HepG2 (cell line): ENCODE results near the gene LIMK2. TPM values are rescaled to one million over a fixed set of nuclear protein-coding genes. Genes with fewer than 3 reads are reported as not detected.

Experiments used
- ARNTL ChIP-seq: sonication (generic); formaldehyde crosslinking; IDR thresholded peaks from 2 replicates; pipeline ENCODE4 v1.4.0; 2020; ENCODE audit warnings: mild to moderate bottlenecking, missing genetic modification reagents
- DNMT1 ChIP-seq: sonication (generic); formaldehyde crosslinking; IDR thresholded peaks from 2 replicates; pipeline ENCODE4 v1.5.1; 2020; ENCODE audit warnings: mild to moderate bottlenecking, missing genetic modification reagents
- FOXA3 ChIP-seq: IDR thresholded peaks from 2 replicates; pipeline ENCODE4 v1.6.1; 2016; ENCODE audit warnings: missing genetic modification reagents, missing compliant biosample characterization
- HOXA5 ChIP-seq: sonication (generic); formaldehyde crosslinking; IDR thresholded peaks from 2 replicates; pipeline ENCODE4 v1.4.0; 2020; ENCODE audit warnings: missing genetic modification reagents
- KMT2B ChIP-seq: IDR thresholded peaks from 2 replicates; pipeline ENCODE4 v1.6.1; 2016; ENCODE audit warnings: missing genetic modification reagents, missing compliant biosample characterization
- MATR3 ChIP-seq: sonication (generic); formaldehyde crosslinking; IDR thresholded peaks from 2 replicates; pipeline ENCODE4 v1.4.0; 2020; ENCODE audit warnings: missing genetic modification reagents
- NR3C1 ChIP-seq: sonication (generic); formaldehyde crosslinking; IDR thresholded peaks from 2 replicates; pipeline ENCODE4 v1.4.0; 2020; ENCODE audit warnings: missing genetic modification reagents
- PAWR ChIP-seq: sonication (generic); formaldehyde crosslinking; IDR thresholded peaks from 2 replicates; pipeline ENCODE4 v1.4.0; 2020; ENCODE audit warnings: missing genetic modification reagents, mild to moderate bottlenecking, borderline replicate concordance
- SCMH1 ChIP-seq: sonication (generic); formaldehyde crosslinking; IDR thresholded peaks from 2 replicates; pipeline ENCODE4 v1.9.0; 2021; ENCODE audit warnings: missing genetic modification reagents, mild to moderate bottlenecking, borderline replicate concordance
- SMARCC2 ChIP-seq: fragments of 450-650 bp; IDR thresholded peaks from 2 replicates; pipeline ENCODE4 v1.6.1; 2017; ENCODE audit warnings: antibody characterized with exemption, mild to moderate bottlenecking
- SPEN ChIP-seq: sonication (generic); formaldehyde crosslinking; IDR thresholded peaks from 2 replicates; pipeline ENCODE4 v1.5.1; 2020; ENCODE audit warnings: low read depth, mild to moderate bottlenecking, missing genetic modification reagents
- SSRP1 ChIP-seq: IDR thresholded peaks from 2 replicates; pipeline ENCODE4 v1.6.1; 2016; ENCODE audit warnings: control low read depth
- ZFP90 ChIP-seq: sonication (generic); formaldehyde crosslinking; IDR thresholded peaks from 2 replicates; pipeline ENCODE4 v1.8.0; 2022; ENCODE audit warnings: missing genetic modification reagents, mild to moderate bottlenecking, inconsistent platforms, borderline replicate concordance
- ZNF180 ChIP-seq: sonication (generic); formaldehyde crosslinking; IDR thresholded peaks from 2 replicates; pipeline ENCODE4 v1.4.0; 2020; ENCODE audit warnings: low read depth, missing genetic modification reagents, borderline replicate concordance
- ZNF20 ChIP-seq: sonication (generic); formaldehyde crosslinking; IDR thresholded peaks from 2 replicates; pipeline ENCODE4 v1.4.0; 2020; ENCODE audit warnings: mild to moderate bottlenecking, moderate library complexity, missing genetic modification reagents
- ZNF543 ChIP-seq: sonication (generic); formaldehyde crosslinking; IDR thresholded peaks from 2 replicates; pipeline ENCODE4 v1.4.0; 2020; ENCODE audit warnings: mild to moderate bottlenecking, missing genetic modification reagents
- ZNF552 ChIP-seq: sonication (generic); formaldehyde crosslinking; IDR thresholded peaks from 2 replicates; pipeline ENCODE4 v1.9.0; 2022; ENCODE audit warnings: missing genetic modification reagents, mild to moderate bottlenecking, borderline replicate concordance
- ZNF792 ChIP-seq: IDR thresholded peaks from 2 replicates; pipeline ENCODE4 v1.6.1; 2016
- ZSCAN21 ChIP-seq: sonication (generic); formaldehyde crosslinking; IDR thresholded peaks from 2 replicates; pipeline ENCODE4 v1.8.0; 2022; ENCODE audit warnings: mild to moderate bottlenecking, missing genetic modification reagents, moderate library complexity, borderline replicate concordance
- ZSCAN25 ChIP-seq: sonication (generic); formaldehyde crosslinking; IDR thresholded peaks from 2 replicates; pipeline ENCODE4 v1.8.0; 2022; ENCODE audit warnings: mild to moderate bottlenecking, missing genetic modification reagents
- ZZZ3 ChIP-seq: sonication (generic); formaldehyde crosslinking; IDR thresholded peaks from 2 replicates; pipeline ENCODE4 v1.4.0; 2020; ENCODE audit warnings: missing genetic modification reagents, mild to moderate bottlenecking, borderline replicate concordance
- polyA plus RNA-seq, 8 experiments: library from polyadenylated mRNA; depleted of rRNA in 3 of 8; stranded (reverse) in 7 of 8; unstranded in 1 of 8; fragments of >200 nt; fragmentation: Illumina TruSeq in 4 of 8; extraction: Trizol in 4 of 8; gene quantifications; 2 replicates each; pipeline versions ENCODE4 v1.2.1 to v1.2.3, GENCODE V29; 2011 to 2016; ENCODE audit warnings: low read depth in 4 of 8, missing spikeins in 1 of 8, mixed read lengths in 1 of 8; ENCODE audit not compliant: insufficient read depth in 1 of 8
- total RNA-seq, 5 experiments: library from RNA; depleted of rRNA; stranded (reverse); fragments of >200 nt; fragmentation: Illumina TruSeq; extraction: Trizol; gene quantifications; 2 replicates each; pipeline ENCODE4 v1.2.3, GENCODE V29; 2016; ENCODE audit warnings: low read depth in 1 of 5
- TF ChIP-seq, protein P1 (sequence below): sonication (generic); formaldehyde crosslinking; IDR thresholded peaks from 2 replicates; pipeline ENCODE4 v1.4.0; 2020; ENCODE audit warnings: missing genetic modification reagents
- TF ChIP-seq, protein P2 (sequence below): sonication (generic); formaldehyde crosslinking; IDR thresholded peaks from 2 replicates; pipeline ENCODE4 v1.4.0; 2020; ENCODE audit warnings: missing genetic modification reagents
- TF ChIP-seq, protein P3 (sequence below): sonication (generic); formaldehyde crosslinking; IDR thresholded peaks from 2 replicates; pipeline ENCODE4 v1.8.1; 2023; ENCODE audit warnings: mild to moderate bottlenecking, missing genetic modification reagents, borderline replicate concordance
- TF ChIP-seq, protein P4 (sequence below): sonication (generic); formaldehyde crosslinking; IDR thresholded peaks from 2 replicates; pipeline ENCODE4 v1.4.0; 2020; ENCODE audit warnings: missing genetic modification reagents; ENCODE audit errors: not compliant biosample characterization
- TF ChIP-seq, protein P5 (sequence below): sonication (generic); formaldehyde crosslinking; IDR thresholded peaks from 2 replicates; pipeline ENCODE4 v1.5.1; 2020; ENCODE audit warnings: mild to moderate bottlenecking, missing genetic modification reagents, moderate library complexity

LIMK2 gene
- total and polyA plus RNA-seq, 2 of the 13 experiments (the other 11 are each of a cell fraction or from before 2014, with no cell fraction given), result 20.9 to 29.8 TPM

DNA sequence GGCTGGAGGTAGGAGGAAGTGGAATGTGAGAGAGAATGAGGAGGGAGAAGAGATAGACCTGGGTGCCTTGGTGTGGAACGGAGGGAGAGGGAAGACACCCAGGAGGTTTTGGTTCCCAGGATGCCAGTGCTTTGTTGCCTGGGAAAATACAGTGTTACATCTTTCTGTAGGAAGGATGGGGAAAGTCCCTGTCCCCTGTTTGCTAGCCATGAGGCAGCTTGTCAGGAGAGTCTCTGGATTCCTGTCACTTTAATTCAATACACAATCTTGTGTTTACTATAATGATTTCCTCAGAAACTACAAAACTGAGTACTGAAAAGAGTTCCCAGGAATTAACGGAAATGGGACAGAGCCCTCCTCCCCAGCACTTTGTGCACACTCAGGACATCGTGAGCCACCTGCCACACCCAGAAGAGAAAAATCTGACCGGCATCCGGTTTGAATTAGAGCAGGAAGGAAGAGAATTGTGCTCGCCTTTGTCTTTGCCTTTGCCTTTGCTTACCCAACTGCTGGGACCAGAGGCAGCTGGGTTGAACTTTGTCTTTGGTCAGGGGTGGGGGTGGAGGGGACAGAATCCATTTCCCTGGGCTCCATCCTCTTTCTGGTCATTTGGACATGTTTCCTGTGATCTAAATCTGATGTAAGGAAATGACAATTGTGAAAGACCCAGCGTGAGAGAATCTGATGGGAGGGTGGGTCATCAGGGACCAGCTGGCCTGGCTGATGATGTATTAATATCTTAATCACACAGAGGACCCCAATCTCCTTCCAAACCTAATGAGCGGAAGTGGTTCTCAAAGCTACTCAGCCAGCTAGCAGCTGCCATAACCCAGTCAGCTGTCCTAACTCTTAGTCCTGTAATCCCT, 1.3 kb upstream of the LIMK2 start (continued):
- TF ChIP-seq, protein P1, sequence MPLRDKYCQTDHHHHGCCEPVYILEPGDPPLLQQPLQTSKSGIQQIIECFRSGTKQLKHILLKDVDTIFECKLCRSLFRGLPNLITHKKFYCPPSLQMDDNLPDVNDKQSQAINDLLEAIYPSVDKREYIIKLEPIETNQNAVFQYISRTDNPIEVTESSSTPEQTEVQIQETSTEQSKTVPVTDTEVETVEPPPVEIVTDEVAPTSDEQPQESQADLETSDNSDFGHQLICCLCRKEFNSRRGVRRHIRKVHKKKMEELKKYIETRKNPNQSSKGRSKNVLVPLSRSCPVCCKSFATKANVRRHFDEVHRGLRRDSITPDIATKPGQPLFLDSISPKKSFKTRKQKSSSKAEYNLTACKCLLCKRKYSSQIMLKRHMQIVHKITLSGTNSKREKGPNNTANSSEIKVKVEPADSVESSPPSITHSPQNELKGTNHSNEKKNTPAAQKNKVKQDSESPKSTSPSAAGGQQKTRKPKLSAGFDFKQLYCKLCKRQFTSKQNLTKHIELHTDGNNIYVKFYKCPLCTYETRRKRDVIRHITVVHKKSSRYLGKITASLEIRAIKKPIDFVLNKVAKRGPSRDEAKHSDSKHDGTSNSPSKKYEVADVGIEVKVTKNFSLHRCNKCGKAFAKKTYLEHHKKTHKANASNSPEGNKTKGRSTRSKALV (CRISPR knock-in tag), result peak; percentile 48; the same call in 1 of the 2 replicates
- TF ChIP-seq ZNF20 (CRISPR knock-in tag) (no peak), HOXA5 (CRISPR knock-in tag) (peak; percentile 21; the same call in 1 of the 2 replicates), NR3C1 (CRISPR knock-in tag) (no peak), PAWR (no peak), SMARCC2 (no peak), ZSCAN21 (no peak), ZZZ3 (CRISPR knock-in tag) (no peak), SPEN (no peak; the same call in 1 of the 2 replicates), KMT2B (CRISPR knock-in tag) (peak; percentile 8; the same call in 1 of the 2 replicates), ZFP90 (CRISPR knock-in tag) (no peak), SCMH1 (CRISPR knock-in tag) (no peak), MATR3 (CRISPR knock-in tag) (no peak), ZNF180 (CRISPR knock-in tag) (no peak), ZSCAN25 (CRISPR knock-in tag) (no peak), SSRP1 (CRISPR knock-in tag) (no peak), ZNF792 (no peak), ARNTL (peak; percentile 63; the same call in 1 of the 2 replicates), FOXA3 (CRISPR knock-in tag) (peak; percentile 54), ZNF552 (no peak), ZNF543 (CRISPR knock-in tag) (no peak), DNMT1 (CRISPR knock-in tag) (no peak)
- TF ChIP-seq, protein P2, sequence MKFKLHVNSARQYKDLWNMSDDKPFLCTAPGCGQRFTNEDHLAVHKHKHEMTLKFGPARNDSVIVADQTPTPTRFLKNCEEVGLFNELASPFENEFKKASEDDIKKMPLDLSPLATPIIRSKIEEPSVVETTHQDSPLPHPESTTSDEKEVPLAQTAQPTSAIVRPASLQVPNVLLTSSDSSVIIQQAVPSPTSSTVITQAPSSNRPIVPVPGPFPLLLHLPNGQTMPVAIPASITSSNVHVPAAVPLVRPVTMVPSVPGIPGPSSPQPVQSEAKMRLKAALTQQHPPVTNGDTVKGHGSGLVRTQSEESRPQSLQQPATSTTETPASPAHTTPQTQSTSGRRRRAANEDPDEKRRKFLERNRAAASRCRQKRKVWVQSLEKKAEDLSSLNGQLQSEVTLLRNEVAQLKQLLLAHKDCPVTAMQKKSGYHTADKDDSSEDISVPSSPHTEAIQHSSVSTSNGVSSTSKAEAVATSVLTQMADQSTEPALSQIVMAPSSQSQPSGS (CRISPR knock-in tag), result 0 out of 2 replicates have a peak, but pooled peaks have one; percentile 19
- TF ChIP-seq, protein P3, sequence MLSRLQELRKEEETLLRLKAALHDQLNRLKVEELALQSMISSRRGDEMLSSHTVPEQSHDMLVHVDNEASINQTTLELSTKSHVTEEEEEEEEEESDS (CRISPR knock-in tag), result no peak
- TF ChIP-seq, protein P4, sequence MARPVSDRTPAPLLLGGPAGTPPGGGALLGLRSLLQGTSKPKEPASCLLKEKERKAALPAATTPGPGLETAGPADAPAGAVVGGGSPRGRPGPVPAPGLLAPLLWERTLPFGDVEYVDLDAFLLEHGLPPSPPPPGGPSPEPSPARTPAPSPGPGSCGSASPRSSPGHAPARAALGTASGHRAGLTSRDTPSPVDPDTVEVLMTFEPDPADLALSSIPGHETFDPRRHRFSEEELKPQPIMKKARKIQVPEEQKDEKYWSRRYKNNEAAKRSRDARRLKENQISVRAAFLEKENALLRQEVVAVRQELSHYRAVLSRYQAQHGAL, result no peak
- TF ChIP-seq, protein P5, sequence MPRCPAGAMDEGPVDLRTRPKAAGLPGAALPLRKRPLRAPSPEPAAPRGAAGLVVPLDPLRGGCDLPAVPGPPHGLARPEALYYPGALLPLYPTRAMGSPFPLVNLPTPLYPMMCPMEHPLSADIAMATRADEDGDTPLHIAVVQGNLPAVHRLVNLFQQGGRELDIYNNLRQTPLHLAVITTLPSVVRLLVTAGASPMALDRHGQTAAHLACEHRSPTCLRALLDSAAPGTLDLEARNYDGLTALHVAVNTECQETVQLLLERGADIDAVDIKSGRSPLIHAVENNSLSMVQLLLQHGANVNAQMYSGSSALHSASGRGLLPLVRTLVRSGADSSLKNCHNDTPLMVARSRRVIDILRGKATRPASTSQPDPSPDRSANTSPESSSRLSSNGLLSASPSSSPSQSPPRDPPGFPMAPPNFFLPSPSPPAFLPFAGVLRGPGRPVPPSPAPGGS (CRISPR knock-in tag), result no peak
